ENCODE measurements around the gene CPEB4. TPM values are rescaled to one million over a fixed set of nuclear protein-coding genes. Genes with fewer than 3 reads are reported as not detected.

Gene CPEB4
- total RNA-seq, 2 experiments from 2014 or later, result 11.8 to 13.0 TPM

DNA sequence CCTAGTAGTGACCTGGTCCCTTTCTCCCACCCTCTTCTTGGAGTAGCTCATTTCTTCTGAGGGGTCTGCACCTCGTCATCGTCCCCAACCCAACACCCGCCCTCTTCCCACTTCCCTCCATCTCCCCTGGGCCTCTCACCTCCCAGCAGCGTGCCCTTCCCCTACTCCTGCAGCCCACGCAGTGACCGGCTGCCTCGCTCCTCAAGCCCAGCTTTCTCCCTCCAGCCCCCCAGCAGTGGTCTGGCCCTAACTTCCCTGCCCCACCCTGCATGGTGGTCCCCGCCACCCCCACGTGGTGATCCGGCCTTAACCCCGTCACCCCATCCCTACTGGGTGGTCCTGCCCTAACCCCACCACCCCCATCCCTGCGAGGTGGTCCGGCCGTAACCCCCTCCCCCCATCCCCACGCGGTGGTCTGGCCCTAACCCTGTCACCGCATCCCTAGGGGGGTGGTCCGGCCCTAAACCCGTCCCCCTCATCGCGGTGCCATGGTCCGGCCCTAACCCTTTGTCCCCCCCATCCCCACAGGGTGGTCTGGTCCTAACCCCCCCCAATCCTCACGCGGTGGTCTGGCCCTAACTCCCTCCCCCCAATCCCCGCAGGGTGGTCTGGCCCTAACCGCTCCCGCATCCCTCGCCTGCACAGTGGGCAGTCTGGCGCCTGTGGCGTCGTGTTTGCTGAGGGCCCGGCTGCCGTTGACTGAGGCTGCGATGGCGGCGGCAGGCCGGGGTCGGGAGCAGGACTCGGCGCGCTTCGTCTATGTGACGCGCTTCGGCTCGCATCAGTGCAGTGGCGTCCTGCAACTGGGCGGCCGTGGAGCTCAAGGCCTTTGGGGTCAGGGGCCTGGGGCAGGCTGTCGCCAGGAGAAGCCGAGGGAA lies 100.6 kb downstream of the CPEB4 start, which contains the start of gene C5orf47:
C5orf47 (plus strand) TSS at position 617 of the 878 bp plus-strand sequence; CDS start at position 711, 94 bp downstream.
- ATAC-seq (ENCODE audit: low read depth), result no peak
- H3K27ac Mint-ChIP-seq, result no peak within 1 kb of the TSS
- H3K4me3 Mint-ChIP-seq, result no peak within 1 kb of the TSS
- H3K27me3 Mint-ChIP-seq, result peaks cover 4% of the 10 kb centered on the region
- H3K4me1 Mint-ChIP-seq, result no peaks in the 10 kb centered on the region
- DNase-seq, result no peak
- POLR2A ChIA-PET, result no interaction called here
- H3K9me3 Mint-ChIP-seq, result no peaks in the 10 kb centered on the region
- H3K36me3 Mint-ChIP-seq, result no peaks in the 10 kb centered on the region

DNA sequence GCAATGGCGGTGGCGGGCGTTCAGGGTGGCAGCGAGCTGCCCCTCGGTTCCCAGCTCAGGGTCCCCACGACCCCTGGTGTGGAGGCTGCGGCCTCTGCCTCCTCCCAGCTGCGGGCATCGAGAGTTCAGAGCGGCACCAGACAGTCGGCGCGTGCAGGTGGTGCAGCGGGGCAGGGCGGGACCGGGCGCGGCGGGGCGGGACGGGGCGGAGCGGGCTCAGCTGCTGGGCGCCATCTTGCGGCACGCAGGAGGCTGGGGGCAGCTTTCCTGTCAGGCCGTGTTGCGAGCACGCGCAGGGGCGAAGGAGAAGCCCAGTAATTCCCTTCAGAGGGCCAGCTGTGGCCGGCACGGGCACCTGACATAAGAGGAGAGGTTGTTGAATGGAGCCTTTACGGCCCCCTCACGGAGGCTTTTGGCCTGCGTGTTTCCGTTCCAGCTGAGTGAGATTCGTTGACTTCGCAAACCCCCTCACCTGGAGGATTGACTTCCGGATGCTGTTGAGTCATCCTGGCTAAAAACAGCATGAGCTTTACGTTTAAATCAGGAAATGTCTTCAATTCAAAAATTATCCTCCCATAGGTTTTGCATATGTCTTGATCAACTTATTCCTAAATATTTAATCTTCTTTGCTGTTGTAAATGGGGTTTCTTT lies 101.4 kb downstream of the CPEB4 start:
- no peak overlapping the region for H3K4me3 Mint-ChIP-seq
- H3K27me3 Mint-ChIP-seq, result peaks cover 4% of the 10 kb centered on the region
- POLR2A ChIA-PET, result no interaction called here

DNA sequence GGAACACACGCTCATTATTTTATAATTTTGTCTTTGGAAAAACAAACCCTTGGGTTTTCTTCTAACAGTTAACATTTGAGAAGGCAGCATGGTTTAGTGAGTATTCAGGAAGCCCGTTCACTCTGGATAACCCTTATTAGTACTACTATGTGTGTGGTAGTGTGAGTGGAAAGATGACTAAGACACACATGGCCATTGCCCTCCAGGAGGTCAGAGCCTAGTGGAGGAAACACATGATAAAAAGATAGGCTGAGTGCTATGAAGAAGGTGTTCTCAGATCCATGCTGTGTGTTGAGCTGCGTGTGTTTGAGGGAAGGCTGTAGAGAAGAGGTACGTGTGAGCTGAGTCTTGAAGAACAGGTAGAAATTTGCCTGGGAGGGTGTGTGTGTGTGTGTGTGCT lies 109.2 kb downstream of the CPEB4 start:
- H3K4me1 Mint-ChIP-seq, result no peaks in the 10 kb centered on the region
- H3K36me3 Mint-ChIP-seq, result no peaks in the 10 kb centered on the region
- ATAC-seq (ENCODE audit: low read depth), result no peak
- H3K4me3 Mint-ChIP-seq, result no peak overlapping the region
- H3K27me3 Mint-ChIP-seq, result peaks cover 25% of the 10 kb centered on the region
- no peak overlapping the region for H3K27ac Mint-ChIP-seq
- DNase-seq, result no peak
- POLR2A ChIA-PET, result no interaction called here
- H3K9me3 Mint-ChIP-seq, result no peaks in the 10 kb centered on the region

More for the DNA sequence above, 101.4 kb downstream of the CPEB4 start:
- no peak overlapping the region for H3K27ac Mint-ChIP-seq
- ATAC-seq (ENCODE audit: low read depth) (no peak), DNase-seq (no peak)
- H3K4me1 Mint-ChIP-seq, result no peaks in the 10 kb centered on the region
- H3K36me3 Mint-ChIP-seq, result no peaks in the 10 kb centered on the region
- no peaks in the 10 kb centered on the region for H3K9me3 Mint-ChIP-seq

DNA sequence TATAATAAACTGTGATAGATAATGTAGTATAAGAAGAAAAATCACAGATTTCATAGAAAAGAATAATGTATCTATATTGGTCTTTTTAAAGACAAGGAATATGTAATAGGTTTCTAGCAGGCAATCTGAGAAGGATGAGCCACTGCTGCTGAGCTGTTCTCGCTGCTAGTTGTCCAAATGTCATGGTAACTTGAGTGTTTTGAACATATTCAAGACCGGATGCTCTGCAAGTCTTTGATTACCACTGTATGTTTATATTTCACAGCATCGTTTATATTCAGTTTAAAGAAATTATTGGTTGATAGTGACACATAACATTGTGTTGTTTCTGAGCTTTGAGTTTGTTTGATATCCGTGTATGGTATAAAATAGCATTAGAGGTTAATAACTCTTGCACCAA lies 110.4 kb downstream of the CPEB4 start:
- Mint-ChIP-seq H3K4me1 (no peaks in the 10 kb centered on the region), H3K27ac (no peak overlapping the region), H3K36me3 (no peaks in the 10 kb centered on the region), H3K9me3 (no peaks in the 10 kb centered on the region), H3K4me3 (no peak overlapping the region), H3K27me3 (peaks cover 31% of the 10 kb centered on the region)
- DNase-seq (no peak), ATAC-seq (ENCODE audit: low read depth) (no peak)
- POLR2A ChIA-PET, result no interaction called here

DNA sequence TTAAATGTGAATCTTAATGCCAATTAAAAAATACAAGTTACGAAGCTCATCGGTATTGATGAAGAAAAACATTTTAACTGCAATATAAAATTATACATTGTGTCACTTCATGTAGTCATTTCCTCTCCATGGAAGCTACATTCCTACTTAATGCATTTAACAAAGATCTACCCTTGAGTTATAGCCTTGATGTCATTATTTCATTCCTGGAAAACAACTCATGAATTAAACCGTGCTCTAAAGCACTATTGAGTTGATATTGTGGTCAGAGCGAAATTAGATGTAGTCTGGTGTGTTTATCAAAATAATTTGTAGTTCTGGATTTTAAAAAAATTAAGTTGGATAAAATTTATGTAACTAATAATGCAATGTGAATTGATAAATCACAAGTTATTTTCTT lies 111.9 kb downstream of the CPEB4 start:
- H3K9me3 Mint-ChIP-seq, result no peaks in the 10 kb centered on the region
- H3K4me3 Mint-ChIP-seq, result no peak overlapping the region
- H3K4me1 Mint-ChIP-seq, result no peaks in the 10 kb centered on the region
- H3K27ac Mint-ChIP-seq, result no peak overlapping the region
- ATAC-seq (ENCODE audit: low read depth), result no peak
- H3K27me3 Mint-ChIP-seq, result peaks cover 37% of the 10 kb centered on the region
- POLR2A ChIA-PET, result no interaction called here
- no peaks in the 10 kb centered on the region for H3K36me3 Mint-ChIP-seq
- DNase-seq, result no peak

DNA sequence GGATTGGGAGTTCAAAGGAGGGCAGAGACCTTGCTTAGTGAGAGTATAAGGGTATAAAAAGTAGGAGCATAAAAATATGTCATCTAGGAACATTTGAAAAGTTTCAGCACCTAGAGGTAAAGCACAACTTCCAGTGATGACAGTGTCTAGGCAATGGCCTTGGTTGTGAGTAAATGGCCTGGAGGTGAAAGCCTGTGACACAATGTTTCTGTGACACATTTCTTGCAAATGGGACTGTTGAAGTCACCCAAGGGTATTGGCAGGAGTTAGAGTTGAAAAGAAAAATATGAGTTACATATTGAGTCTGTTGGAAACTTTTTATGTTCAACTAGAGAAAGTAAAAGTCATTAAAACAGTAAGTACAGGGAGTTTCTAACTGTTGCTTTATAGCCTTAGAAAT lies 115.6 kb downstream of the CPEB4 start:
- Mint-ChIP-seq H3K27ac (no peak overlapping the region), H3K36me3 (no peaks in the 10 kb centered on the region), H3K27me3 (peaks cover 28% of the 10 kb centered on the region), H3K4me3 (no peak overlapping the region), H3K9me3 (no peaks in the 10 kb centered on the region), H3K4me1 (no peaks in the 10 kb centered on the region)
- DNase-seq (no peak), ATAC-seq (ENCODE audit: low read depth) (no peak)
- POLR2A ChIA-PET, result no interaction called here

DNA sequence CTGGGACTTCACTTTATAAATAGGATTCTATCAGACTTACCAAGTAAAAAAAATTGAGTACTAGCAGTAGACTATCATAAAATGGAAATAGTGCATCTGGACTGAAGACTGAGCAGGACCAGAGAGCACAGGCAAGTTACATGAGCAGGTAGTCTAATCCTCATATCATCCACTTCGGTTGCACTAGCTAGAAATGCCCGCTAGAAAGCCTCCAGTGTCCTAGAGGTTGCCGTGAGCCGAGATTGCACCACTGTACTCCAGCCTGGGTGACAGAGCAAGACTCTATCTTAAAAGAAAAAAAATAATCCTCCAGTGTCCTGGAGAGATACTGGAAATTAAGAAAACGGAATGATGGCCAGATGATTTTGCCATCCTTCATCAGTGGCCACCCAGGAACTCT lies 120.8 kb downstream of the CPEB4 start:
- POLR2A ChIA-PET, result no interaction called here
- DNase-seq, result no peak
- H3K4me3 Mint-ChIP-seq, result no peak overlapping the region
- H3K9me3 Mint-ChIP-seq, result no peaks in the 10 kb centered on the region
- no peak for ATAC-seq (ENCODE audit: low read depth)
- no peaks in the 10 kb centered on the region for H3K36me3 Mint-ChIP-seq
- H3K27ac Mint-ChIP-seq, result no peak overlapping the region
- H3K27me3 Mint-ChIP-seq, result peaks cover 14% of the 10 kb centered on the region
- no peaks in the 10 kb centered on the region for H3K4me1 Mint-ChIP-seq

DNA sequence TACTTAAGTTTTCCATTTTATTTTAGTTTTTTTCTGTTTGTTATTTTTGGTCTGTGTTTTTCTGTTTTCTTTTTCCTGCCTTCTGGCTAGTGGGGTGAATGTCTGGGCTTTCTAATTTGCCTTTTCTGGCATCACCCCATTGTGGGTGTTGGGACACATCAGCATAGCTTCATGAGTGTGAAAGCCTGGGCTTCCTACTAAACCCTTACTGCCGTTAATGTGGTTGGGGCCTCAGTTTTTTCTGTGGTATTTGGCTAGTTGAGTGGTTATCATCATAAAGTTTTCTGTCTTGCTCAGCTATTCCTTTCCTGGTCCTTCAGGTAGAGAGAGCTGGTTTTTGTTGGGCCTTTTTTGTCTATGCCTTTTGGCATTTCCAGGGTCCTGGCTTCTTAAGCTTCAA lies 122.2 kb downstream of the CPEB4 start:
- no peaks in the 10 kb centered on the region for H3K9me3 Mint-ChIP-seq
- no peaks in the 10 kb centered on the region for H3K36me3 Mint-ChIP-seq
- POLR2A ChIA-PET, result no interaction called here
- H3K4me3 Mint-ChIP-seq, result no peak overlapping the region
- peaks cover 10% of the 10 kb centered on the region for H3K27me3 Mint-ChIP-seq
- DNase-seq (no peak), ATAC-seq (ENCODE audit: low read depth) (no peak)
- no peak overlapping the region for H3K27ac Mint-ChIP-seq
- H3K4me1 Mint-ChIP-seq, result no peaks in the 10 kb centered on the region

DNA sequence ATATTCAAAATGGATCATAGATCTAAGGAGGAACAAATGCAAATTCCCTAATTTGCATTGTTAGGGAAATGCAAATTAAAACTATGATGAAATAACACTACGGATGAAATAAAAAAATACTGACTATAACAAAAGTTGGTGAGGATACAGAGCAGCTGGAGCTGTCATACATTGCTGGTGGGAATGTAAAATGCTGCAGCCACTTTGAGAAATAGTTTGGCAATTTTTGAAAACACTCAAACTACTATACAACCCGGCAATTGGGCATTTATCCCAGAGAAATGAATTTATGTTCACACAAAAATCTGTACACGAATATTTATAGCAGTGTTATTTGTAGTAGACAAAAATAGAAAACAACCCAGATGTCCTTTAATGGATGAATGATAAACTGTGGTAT lies 123.3 kb downstream of the CPEB4 start:
- Mint-ChIP-seq H3K4me1 (no peaks in the 10 kb centered on the region), H3K27me3 (peaks cover 6% of the 10 kb centered on the region), H3K9me3 (no peaks in the 10 kb centered on the region), H3K4me3 (no peak overlapping the region), H3K36me3 (no peaks in the 10 kb centered on the region), H3K27ac (no peak overlapping the region)
- ATAC-seq (ENCODE audit: low read depth) (no peak), DNase-seq (no peak)
- POLR2A ChIA-PET, result no interaction called here

Other genes starting within 250 kb of the CPEB4 start
- gene C5orf47, start 100.8 kb downstream of the CPEB4 start, total RNA-seq, result not detected
- gene NSG2, start 157.4 kb downstream of the CPEB4 start, total RNA-seq, result not detected